Measurements from ENCODE around the gene LCLAT1. TPM values are rescaled to one million over a fixed set of nuclear protein-coding genes. Genes with fewer than 3 reads are reported as not detected.
A peak's percentile ranks its signal among the peaks of the same experiment; 100 is the strongest.
"Not testable (repeated sequence)": the region's sequence is repeated elsewhere in the genome, so short reads cannot be mapped to it uniquely, and the experiment has no call there.

LCLAT1 gene
- total and polyA plus RNA-seq, 4 donors: 2.3 to 22.3 (median 9.4) TPM

DNA sequence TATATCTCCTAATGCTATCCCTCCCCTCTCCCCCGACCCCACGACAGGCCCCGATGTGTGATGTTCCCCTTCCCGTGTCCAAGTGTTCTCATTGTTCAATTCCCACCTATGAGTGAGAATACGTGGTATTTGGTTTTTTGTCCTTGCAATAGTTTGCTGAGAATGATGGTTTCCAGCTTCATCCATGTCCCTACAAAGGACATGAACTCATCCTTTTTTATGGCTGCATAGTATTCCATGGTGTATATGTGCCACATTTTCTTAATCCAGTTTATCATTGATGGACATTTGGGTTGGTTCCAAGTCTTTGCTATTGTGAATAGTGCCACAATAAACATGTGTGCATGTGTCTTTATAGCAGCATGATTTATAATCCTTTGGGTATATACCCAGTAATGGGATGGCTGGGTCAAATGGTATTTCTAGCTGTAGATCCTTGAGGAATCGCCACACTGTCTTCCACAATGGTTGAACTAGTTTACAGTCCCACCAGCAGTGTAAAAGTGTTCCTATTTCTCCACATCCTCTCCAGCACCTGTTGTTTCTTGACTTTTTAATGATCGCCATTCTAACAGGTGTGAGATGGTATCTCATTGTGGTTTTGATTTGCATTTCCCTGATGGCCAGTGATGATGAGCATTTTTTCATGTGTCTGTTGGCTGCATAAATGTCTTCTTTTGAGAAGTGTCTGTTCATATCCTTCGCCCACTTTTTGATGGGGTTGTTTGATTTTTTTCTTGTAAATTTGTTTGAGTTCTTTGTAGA, 20.2 kb downstream of the LCLAT1 start:
- H3K27ac ChIP-seq (ENCODE audit: low read depth in 1 of 2, low read length in 2 of 2); H3K4me3 ChIP-seq (ENCODE audit: low read length in 2 of 2); intact Hi-C loops (cut with DNase I); H3K4me1 ChIP-seq (ENCODE audit: control insufficient read depth in 1 of 2, insufficient read depth in 2 of 2, low read length in 2 of 2); H3K36me3 ChIP-seq (ENCODE audit: control insufficient read depth in 1 of 2, insufficient read depth in 2 of 2, low read length in 1 of 2); DNase-seq; ATAC-seq (ENCODE audit: low FRiP score); H3K9me3 ChIP-seq (ENCODE audit: control insufficient read depth, low read length); H3K27me3 ChIP-seq (ENCODE audit: control insufficient read depth in 1 of 2, insufficient read depth in 2 of 2, low read length in 1 of 2): not testable (repeated sequence)
- 95 to 97% methylated on average over 7 to 8 of the region's 8 CpGs for WGBS, 2 donors

DNA sequence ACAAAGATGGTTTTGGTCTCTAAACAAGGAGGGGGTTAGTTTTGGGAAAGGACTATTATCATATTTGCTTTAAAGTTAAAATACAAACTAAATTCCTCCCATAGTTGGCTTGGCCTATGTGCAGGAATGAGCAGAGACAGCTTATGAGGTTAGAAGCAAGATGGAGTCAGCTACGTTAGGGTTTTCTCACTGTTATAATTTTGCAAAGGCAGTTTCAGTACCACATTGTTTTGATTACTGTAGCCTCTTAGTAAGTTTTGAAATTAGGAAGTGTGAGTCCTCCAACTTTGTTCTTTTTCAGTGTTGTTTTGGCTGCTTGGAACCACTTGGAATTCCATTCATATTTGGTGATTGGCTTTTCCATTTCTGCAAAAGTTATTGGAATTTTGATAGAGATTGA, 23.4 kb downstream of the LCLAT1 start:
- no peaks in the 10 kb centered on the region for H3K4me1 ChIP-seq (ENCODE audit: control insufficient read depth in 1 of 2, insufficient read depth in 2 of 2, low read length in 2 of 2)
- no peak overlapping the region for H3K27ac ChIP-seq (ENCODE audit: low read depth in 1 of 2, low read length in 2 of 2)

GRCh38 chr2:30472326-30472725, 25.3 kb downstream of the LCLAT1 start:
- DNase-seq: no peak
- H3K27me3 ChIP-seq (ENCODE audit: control insufficient read depth in 1 of 2, insufficient read depth in 2 of 2, low read length in 1 of 2): no peaks in the 10 kb centered on the region
- H3K9me3 ChIP-seq (ENCODE audit: control insufficient read depth, low read length): no peaks in the 10 kb centered on the region
- no peaks in the 10 kb centered on the region for H3K36me3 ChIP-seq (ENCODE audit: control insufficient read depth in 1 of 2, insufficient read depth in 2 of 2, low read length in 1 of 2)
- H3K27ac ChIP-seq (ENCODE audit: low read depth in 1 of 2, low read length in 2 of 2): no peak overlapping the region
- no peak overlapping the region for H3K4me3 ChIP-seq (ENCODE audit: low read length in 2 of 2)
- intact Hi-C loops (cut with DNase I): loop anchor here in 1 of 2 donors (10.0 kb wide), 1 partner anchor 238 kb away; the partner anchor contains the start of gene LBH
- no peak for ATAC-seq (ENCODE audit: low FRiP score)
- no peaks in the 10 kb centered on the region for H3K4me1 ChIP-seq (ENCODE audit: control insufficient read depth in 1 of 2, insufficient read depth in 2 of 2, low read length in 2 of 2)

More for the DNA sequence above, 23.4 kb downstream of the LCLAT1 start:
- 61 to 66% methylated on average over 1 of the region's 1 CpG for WGBS, 2 donors
- Histone ChIP-seq H3K27me3 (ENCODE audit: control insufficient read depth in 1 of 2, insufficient read depth in 2 of 2, low read length in 1 of 2) (no peaks in the 10 kb centered on the region), H3K36me3 (ENCODE audit: control insufficient read depth in 1 of 2, insufficient read depth in 2 of 2, low read length in 1 of 2) (no peaks in the 10 kb centered on the region), H3K9me3 (ENCODE audit: control insufficient read depth, low read length) (no peaks in the 10 kb centered on the region), H3K4me3 (ENCODE audit: low read length in 2 of 2) (no peak overlapping the region)
- DNase-seq: no peak
- ATAC-seq (ENCODE audit: low FRiP score): no peak
- intact Hi-C loops (cut with DNase I): loop anchor here in 1 of 2 donors (10.0 kb wide), 1 partner anchor 236 kb away; the partner anchor contains the start of gene LBH

DNA sequence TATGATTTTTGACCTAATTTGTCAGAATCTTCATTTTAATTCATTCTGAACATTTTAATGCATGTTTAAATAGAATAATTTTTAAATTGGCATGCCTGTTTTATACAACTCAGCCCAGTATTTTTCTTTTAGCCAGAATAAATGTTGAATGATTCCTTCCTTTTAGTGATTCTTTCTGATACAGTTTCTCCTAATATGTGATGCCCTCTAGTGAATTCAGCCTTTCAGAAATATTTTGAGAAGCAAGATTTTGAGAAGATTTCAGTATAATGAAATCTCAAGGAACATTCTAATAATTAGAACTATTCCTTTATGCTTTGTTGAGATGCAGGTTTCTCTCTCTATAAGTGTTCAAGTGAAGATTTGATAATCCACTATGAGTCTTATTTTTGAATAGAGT, 28.5 kb downstream of the LCLAT1 start:
- ATAC-seq (ENCODE audit: low FRiP score) (no peak), DNase-seq (no peak)
- intact Hi-C loops (cut with DNase I): loop anchor here in 1 of 2 donors (5.0 to 10.0 kb wide), 2 partner anchors 241 to 268 kb away; partner anchors contain the start of gene LBH
- H3K27ac ChIP-seq (ENCODE audit: low read depth in 1 of 2, low read length in 2 of 2): no peak overlapping the region
- H3K4me3 ChIP-seq (ENCODE audit: low read length in 2 of 2): no peak overlapping the region
- H3K36me3 ChIP-seq (ENCODE audit: control insufficient read depth in 1 of 2, insufficient read depth in 2 of 2, low read length in 1 of 2): no peaks in the 10 kb centered on the region
- H3K4me1 ChIP-seq (ENCODE audit: control insufficient read depth in 1 of 2, insufficient read depth in 2 of 2, low read length in 2 of 2): no peaks in the 10 kb centered on the region
- no peaks in the 10 kb centered on the region for H3K27me3 ChIP-seq (ENCODE audit: control insufficient read depth in 1 of 2, insufficient read depth in 2 of 2, low read length in 1 of 2)
- H3K9me3 ChIP-seq (ENCODE audit: control insufficient read depth, low read length): no peaks in the 10 kb centered on the region

GRCh38 chr2:30476636-30477035, 29.6 kb downstream of the LCLAT1 start:
- no peak for DNase-seq
- H3K27me3 ChIP-seq (ENCODE audit: control insufficient read depth in 1 of 2, insufficient read depth in 2 of 2, low read length in 1 of 2): no peaks in the 10 kb centered on the region
- H3K4me3 ChIP-seq (ENCODE audit: low read length in 2 of 2): no peak overlapping the region
- H3K36me3 ChIP-seq (ENCODE audit: control insufficient read depth in 1 of 2, insufficient read depth in 2 of 2, low read length in 1 of 2): no peaks in the 10 kb centered on the region
- H3K4me1 ChIP-seq (ENCODE audit: control insufficient read depth in 1 of 2, insufficient read depth in 2 of 2, low read length in 2 of 2): peaks cover 3% of the 10 kb centered on the region in 2 donors
- H3K9me3 ChIP-seq (ENCODE audit: control insufficient read depth, low read length): no peaks in the 10 kb centered on the region
- intact Hi-C loops (cut with DNase I): loop anchor here in 1 of 2 donors (5.0 to 10.0 kb wide), 2 partner anchors 242 to 269 kb away; partner anchors contain the start of gene LBH
- ATAC-seq (ENCODE audit: low FRiP score): no peak
- WGBS, 2 donors: 62 to 64% methylated on average over 2 of the region's 2 CpGs
- no peak overlapping the region for H3K27ac ChIP-seq (ENCODE audit: low read depth in 1 of 2, low read length in 2 of 2)

- intact Hi-C loops (cut with DNase I): loop anchor here (10.0 kb wide), 1 partner anchor 224 kb away; no protein-coding TSS in a partner anchor
- DNase-seq (no peak), ATAC-seq (ENCODE audit: low FRiP score) (no peak)
- Histone ChIP-seq H3K27ac (ENCODE audit: low read depth in 1 of 2, low read length in 2 of 2) (peak overlapping the region in 1 of 2 donors; percentile 45), H3K27me3 (ENCODE audit: control insufficient read depth in 1 of 2, insufficient read depth in 2 of 2, low read length in 1 of 2) (no peaks in the 10 kb centered on the region), H3K4me1 (ENCODE audit: control insufficient read depth in 1 of 2, insufficient read depth in 2 of 2, low read length in 2 of 2) (peaks cover 5 to 7% of the 10 kb centered on the region in 2 donors), H3K9me3 (ENCODE audit: control insufficient read depth, low read length) (no peaks in the 10 kb centered on the region), H3K4me3 (ENCODE audit: low read length in 2 of 2) (no peak overlapping the region), H3K36me3 (ENCODE audit: control insufficient read depth in 1 of 2, insufficient read depth in 2 of 2, low read length in 1 of 2) (no peaks in the 10 kb centered on the region)
- WGBS, 2 donors: 89 to 91% methylated on average over 6 of the region's 6 CpGs
These were observed 33.8 kb downstream of the LCLAT1 start for GRCh38 chr2:30480703-30481322.

GRCh38 chr2:30481323-30481800, 34.3 kb downstream of the LCLAT1 start:
- intact Hi-C loops (cut with DNase I): loop anchor here (10.0 kb wide), 1 partner anchor 223 kb away; no protein-coding TSS in a partner anchor
- 56 to 60% methylated on average over 3 of the region's 3 CpGs for WGBS, 2 donors
- H3K4me3 ChIP-seq (ENCODE audit: low read length in 2 of 2): no peak overlapping the region
- ATAC-seq (ENCODE audit: low FRiP score): no peak
- H3K9me3 ChIP-seq (ENCODE audit: control insufficient read depth, low read length): no peaks in the 10 kb centered on the region
- peaks cover 5 to 7% of the 10 kb centered on the region in 2 donors for H3K4me1 ChIP-seq (ENCODE audit: control insufficient read depth in 1 of 2, insufficient read depth in 2 of 2, low read length in 2 of 2)
- H3K27ac ChIP-seq (ENCODE audit: low read depth in 1 of 2, low read length in 2 of 2): peak overlapping the region in 1 of 2 donors; percentile 1
- H3K27me3 ChIP-seq (ENCODE audit: control insufficient read depth in 1 of 2, insufficient read depth in 2 of 2, low read length in 1 of 2): no peaks in the 10 kb centered on the region
- DNase-seq: peak in 1 of 2 donors; percentile 80
- H3K36me3 ChIP-seq (ENCODE audit: control insufficient read depth in 1 of 2, insufficient read depth in 2 of 2, low read length in 1 of 2): no peaks in the 10 kb centered on the region

DNA sequence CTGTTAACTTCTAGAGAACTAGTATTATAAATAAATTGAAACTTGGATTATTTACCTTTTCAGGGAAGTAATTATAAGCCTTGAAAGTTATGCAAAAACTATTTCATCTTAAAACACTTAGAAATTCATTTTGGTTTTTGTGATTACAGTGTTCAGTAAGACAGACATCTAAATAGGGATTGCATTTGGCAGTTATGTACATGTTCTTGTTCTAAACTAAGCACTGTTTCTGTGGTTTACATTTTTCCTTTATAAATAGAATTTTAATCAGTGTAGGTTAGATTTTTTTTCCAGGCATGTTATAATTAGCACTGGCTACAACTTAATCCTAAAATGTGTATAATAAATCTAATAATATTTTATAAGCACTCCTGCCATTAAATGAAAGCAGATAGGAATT, 35.0 kb downstream of the LCLAT1 start:
- ATAC-seq (ENCODE audit: low FRiP score): no peak
- intact Hi-C loops (cut with DNase I): loop anchor here (10.0 kb wide), 1 partner anchor 223 kb away; no protein-coding TSS in a partner anchor
- H3K4me1 ChIP-seq (ENCODE audit: control insufficient read depth in 1 of 2, insufficient read depth in 2 of 2, low read length in 2 of 2): peaks cover 5 to 7% of the 10 kb centered on the region in 2 donors

More for the DNA sequence above, 35.0 kb downstream of the LCLAT1 start:
- Histone ChIP-seq H3K27ac (ENCODE audit: low read depth in 1 of 2, low read length in 2 of 2) (no peak overlapping the region), H3K9me3 (ENCODE audit: control insufficient read depth, low read length) (no peaks in the 10 kb centered on the region), H3K36me3 (ENCODE audit: control insufficient read depth in 1 of 2, insufficient read depth in 2 of 2, low read length in 1 of 2) (no peaks in the 10 kb centered on the region), H3K4me3 (ENCODE audit: low read length in 2 of 2) (no peak overlapping the region), H3K27me3 (ENCODE audit: control insufficient read depth in 1 of 2, insufficient read depth in 2 of 2, low read length in 1 of 2) (no peaks in the 10 kb centered on the region)
- no peak for DNase-seq

All from aorta (tissue), 5 donors.